Tibial nerve (tissue), 4 donors: ENCODE measurements around the gene NISCH. TPM values are rescaled to one million over a fixed set of nuclear protein-coding genes. Genes with fewer than 3 reads are reported as not detected.

Source experiments
- DNase-seq, 2 donors: peaks; one replicate each; pipeline ENCODE4 v3.0.0-alpha.2; 2019; ENCODE audit warnings: low spot score in 2 of 2
- H3K27ac ChIP-seq, 4 donors: fragments of 200-600 bp; sonication (generic) in 3 of 4; one replicate each; pipeline ENCODE4 v1.5.1; 2017 to 2019; ENCODE audit warnings: mild to moderate bottlenecking in 1 of 4
- H3K27me3 ChIP-seq, 2 donors: fragments of 200-600 bp; sonication (generic) in 1 of 2; one replicate each; pipeline versions ENCODE4 v1.5.1 to v1.6.0; 2017 to 2019
- H3K36me3 ChIP-seq, 3 donors: fragments of 200-600 bp; sonication (generic); one replicate each; pipeline ENCODE4 v1.5.1; 2018 to 2019
- H3K4me1 ChIP-seq, 4 donors: fragments of 200-600 bp; sonication (generic) in 3 of 4; one replicate each; pipeline ENCODE4 v1.5.1; 2017 to 2019
- H3K4me3 ChIP-seq, 4 donors: fragments of 200-600 bp; sonication (generic) in 3 of 4; one replicate each; pipeline ENCODE4 v1.5.1; 2017 to 2019; ENCODE audit warnings: mild to moderate bottlenecking in 1 of 4, moderate library complexity in 1 of 4
- H3K9me3 ChIP-seq, 4 donors: fragments of 200-600 bp; sonication (generic) in 3 of 4; one replicate each; pipeline ENCODE4 v1.5.1; 2017 to 2019
- EP300 ChIP-seq, 2 donors: sonication (generic); formaldehyde crosslinking; IDR thresholded peaks; one replicate each; pipeline ENCODE4 v1.6.1; 2017; ENCODE audit warnings: antibody characterized with exemption in 2 of 2, mild to moderate bottlenecking in 1 of 2
- POLR2A ChIP-seq, 2 donors: fragments of 450-650 bp; IDR thresholded peaks; one replicate each; pipeline ENCODE4 v1.6.1; 2017; ENCODE audit warnings: antibody characterized with exemption in 2 of 2, mild to moderate bottlenecking in 2 of 2, moderate library complexity in 2 of 2
- WGBS, 2 donors: methylation state at CpG; one replicate each; pipeline ENCODE4 v1.1.5; 2018; 5-methylcytosine and 5-hydroxymethylcytosine counted together
- total RNA-seq, 4 donors: library from RNA; depleted of rRNA; stranded (reverse); fragments of >200 nt; gene quantifications; one replicate each; pipeline ENCODE4 v1.1.0, GENCODE V29; 2016
- TF ChIP-seq, protein P1 (sequence below), 5 experiments: fragments of 200-600 bp in 3 of 5; fragments of 450-650 bp in 2 of 5; sonication (generic) in 3 of 5; IDR thresholded peaks; one replicate each; pipeline ENCODE4 v1.5.1; 2016 to 2019; ENCODE audit warnings: antibody characterized with exemption in 5 of 5, mild to moderate bottlenecking in 3 of 5, moderate library complexity in 2 of 5

Gene NISCH
- total RNA-seq, 4 donors from 2014 or later = 192 to 305 (median 232) TPM

DNA sequence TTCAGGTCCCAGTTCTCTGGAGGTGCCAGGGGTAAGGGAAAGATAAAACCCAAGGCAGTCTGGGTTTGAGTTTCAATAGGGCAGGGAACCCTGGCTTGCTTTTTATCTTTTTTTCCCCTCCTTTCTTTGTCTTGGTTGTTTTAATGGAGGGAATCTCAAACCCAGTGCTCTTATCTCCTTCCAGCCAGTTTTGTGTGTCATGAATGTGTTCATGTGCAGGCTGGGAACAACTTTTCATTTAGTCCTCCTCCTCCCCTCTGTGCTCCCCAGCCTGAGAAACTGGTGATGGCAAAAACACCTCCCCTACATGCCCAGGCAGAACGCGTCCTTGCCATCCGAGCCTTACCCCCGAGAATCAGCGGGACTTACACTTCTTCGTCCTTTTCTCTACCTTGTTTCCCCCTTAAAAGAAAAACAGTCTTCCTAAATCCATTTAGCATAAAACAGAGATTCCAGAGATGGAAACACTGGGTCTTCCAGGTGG is 21.4 kb upstream of the NISCH start:
- H3K27ac ChIP-seq = peak overlapping the region in 3 of 4 donors; percentile 69 to 76 (median 74)

DNA sequence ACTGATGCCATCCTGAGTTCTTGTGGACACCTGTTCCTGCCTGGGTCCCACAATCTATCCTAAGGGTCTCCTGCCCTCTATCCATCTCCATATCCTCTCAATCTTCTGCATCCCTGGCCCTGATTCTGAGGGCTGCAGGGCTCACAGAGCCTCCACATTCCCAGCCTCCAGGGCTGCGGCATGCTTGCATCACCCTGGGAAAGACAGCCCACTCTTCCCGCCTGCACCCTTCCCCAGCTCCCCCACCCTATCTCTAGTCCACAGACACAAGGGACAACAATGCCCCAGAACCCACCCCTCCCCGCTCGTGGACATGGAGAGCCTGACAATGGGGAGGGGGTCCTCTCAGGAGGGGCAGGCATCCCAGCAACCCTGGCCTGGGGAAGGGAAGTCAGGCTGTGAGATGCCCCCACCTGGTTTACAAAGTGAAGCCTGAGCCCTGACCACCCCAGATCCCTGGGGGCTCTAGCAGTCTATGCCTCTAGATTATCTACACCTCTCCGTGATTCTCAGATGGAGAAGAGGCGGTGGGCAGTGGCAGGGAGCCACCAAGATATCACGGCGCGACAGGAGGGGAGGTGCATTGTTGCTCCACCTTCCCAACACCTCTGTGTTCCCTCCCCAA is 20.8 kb upstream of the NISCH start:
- Histone ChIP-seq H3K27me3 (no peaks in the 10 kb centered on the region), H3K4me1 (peaks cover 0 to 52% (median 21%) of the 10 kb centered on the region in 4 donors), H3K4me3 (no peak overlapping the region), H3K27ac (peak overlapping the region in 3 of 4 donors; percentile 29 to 76 (median 74)), H3K9me3 (no peaks in the 10 kb centered on the region), H3K36me3 (peaks cover 0 to 19% (median 0%) of the 10 kb centered on the region in 3 donors)
- WGBS, 2 donors = 81 to 86% methylated on average over 7 to 9 of the region's 9 CpGs
- no peak for DNase-seq
- no peak for TF ChIP-seq EP300 (IDR thresholded peaks at IDR 0.05)
- TF ChIP-seq, protein P1, sequence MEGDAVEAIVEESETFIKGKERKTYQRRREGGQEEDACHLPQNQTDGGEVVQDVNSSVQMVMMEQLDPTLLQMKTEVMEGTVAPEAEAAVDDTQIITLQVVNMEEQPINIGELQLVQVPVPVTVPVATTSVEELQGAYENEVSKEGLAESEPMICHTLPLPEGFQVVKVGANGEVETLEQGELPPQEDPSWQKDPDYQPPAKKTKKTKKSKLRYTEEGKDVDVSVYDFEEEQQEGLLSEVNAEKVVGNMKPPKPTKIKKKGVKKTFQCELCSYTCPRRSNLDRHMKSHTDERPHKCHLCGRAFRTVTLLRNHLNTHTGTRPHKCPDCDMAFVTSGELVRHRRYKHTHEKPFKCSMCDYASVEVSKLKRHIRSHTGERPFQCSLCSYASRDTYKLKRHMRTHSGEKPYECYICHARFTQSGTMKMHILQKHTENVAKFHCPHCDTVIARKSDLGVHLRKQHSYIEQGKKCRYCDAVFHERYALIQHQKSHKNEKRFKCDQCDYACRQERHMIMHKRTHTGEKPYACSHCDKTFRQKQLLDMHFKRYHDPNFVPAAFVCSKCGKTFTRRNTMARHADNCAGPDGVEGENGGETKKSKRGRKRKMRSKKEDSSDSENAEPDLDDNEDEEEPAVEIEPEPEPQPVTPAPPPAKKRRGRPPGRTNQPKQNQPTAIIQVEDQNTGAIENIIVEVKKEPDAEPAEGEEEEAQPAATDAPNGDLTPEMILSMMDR (IDR thresholded peaks at IDR 0.05) = no peak
- TF ChIP-seq POLR2A (IDR thresholded peaks at IDR 0.05) = no peak

More for the DNA sequence above, 21.4 kb upstream of the NISCH start:
- H3K27me3 ChIP-seq = no peaks in the 10 kb centered on the region
- TF ChIP-seq, protein P1 (IDR thresholded peaks at IDR 0.05) = no peak
- no peak for TF ChIP-seq EP300 (IDR thresholded peaks at IDR 0.05)
- no peak for TF ChIP-seq POLR2A (IDR thresholded peaks at IDR 0.05)
- H3K4me3 ChIP-seq = no peak overlapping the region
- H3K4me1 ChIP-seq = peaks cover 0 to 56% (median 23%) of the 10 kb centered on the region in 4 donors
- peaks cover 0 to 16% (median 0%) of the 10 kb centered on the region in 3 donors for H3K36me3 ChIP-seq
- H3K9me3 ChIP-seq = no peaks in the 10 kb centered on the region
- WGBS, 2 donors = 83 to 85% methylated on average over 6 of the region's 6 CpGs
- no peak for DNase-seq

DNA sequence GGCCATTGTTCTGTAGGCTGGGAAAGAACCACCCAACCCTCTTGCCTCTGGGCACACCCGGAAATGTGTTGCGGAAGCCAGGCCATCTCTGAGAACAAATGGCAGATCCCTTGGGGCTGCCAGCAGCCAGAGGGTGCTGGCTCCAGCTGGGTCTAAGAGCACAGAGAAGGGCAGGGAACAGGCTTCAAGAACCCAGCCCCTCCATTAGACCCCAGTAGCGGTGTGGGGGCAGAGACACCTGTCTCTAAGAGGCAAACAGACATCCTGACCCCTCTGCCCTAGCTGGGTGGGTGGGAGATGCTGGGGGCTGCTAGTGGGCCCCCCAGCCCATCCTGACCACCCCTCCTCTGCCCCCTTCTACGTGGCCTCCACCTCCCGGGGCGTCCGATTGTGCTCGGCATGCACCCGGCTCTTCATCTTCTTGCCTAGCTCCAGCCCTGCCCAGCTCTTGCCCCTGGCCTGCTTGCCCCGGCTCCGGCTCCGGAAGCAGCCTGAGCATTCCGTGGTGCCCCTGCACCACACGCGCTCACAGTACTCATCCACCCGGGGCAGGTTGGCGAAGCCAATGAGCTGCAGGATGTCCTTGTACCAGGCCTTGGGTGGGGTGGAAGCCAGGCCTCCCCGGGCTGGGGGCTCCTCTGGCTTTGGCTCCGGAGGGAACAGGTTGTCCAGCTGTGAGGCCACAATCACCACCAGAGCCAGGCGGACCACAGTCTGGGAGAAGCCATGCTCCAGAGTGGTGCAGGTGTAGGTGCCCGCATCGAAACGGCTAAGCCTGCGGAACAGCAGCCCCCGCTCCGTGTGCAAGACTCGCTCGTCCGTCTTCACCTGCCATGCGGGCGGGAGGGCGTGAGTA is 19.9 kb upstream of the NISCH start:
- Histone ChIP-seq H3K9me3 (no peaks in the 10 kb centered on the region), H3K27me3 (no peaks in the 10 kb centered on the region), H3K36me3 (peaks cover 0 to 28% (median 0%) of the 10 kb centered on the region in 3 donors), H3K27ac (peak overlapping the region in 3 of 4 donors; percentile 28 to 76 (median 29)), H3K4me3 (no peak overlapping the region), H3K4me1 (peaks cover 0 to 52% (median 21%) of the 10 kb centered on the region in 4 donors)
- 80 to 85% methylated on average over 17 to 27 of the region's 32 CpGs for WGBS, 2 donors
- no peak for TF ChIP-seq EP300 (IDR thresholded peaks at IDR 0.05)
- TF ChIP-seq, protein P1 (IDR thresholded peaks at IDR 0.05) = no peak
- TF ChIP-seq POLR2A (IDR thresholded peaks at IDR 0.05) = no peak
- no peak for DNase-seq

DNA sequence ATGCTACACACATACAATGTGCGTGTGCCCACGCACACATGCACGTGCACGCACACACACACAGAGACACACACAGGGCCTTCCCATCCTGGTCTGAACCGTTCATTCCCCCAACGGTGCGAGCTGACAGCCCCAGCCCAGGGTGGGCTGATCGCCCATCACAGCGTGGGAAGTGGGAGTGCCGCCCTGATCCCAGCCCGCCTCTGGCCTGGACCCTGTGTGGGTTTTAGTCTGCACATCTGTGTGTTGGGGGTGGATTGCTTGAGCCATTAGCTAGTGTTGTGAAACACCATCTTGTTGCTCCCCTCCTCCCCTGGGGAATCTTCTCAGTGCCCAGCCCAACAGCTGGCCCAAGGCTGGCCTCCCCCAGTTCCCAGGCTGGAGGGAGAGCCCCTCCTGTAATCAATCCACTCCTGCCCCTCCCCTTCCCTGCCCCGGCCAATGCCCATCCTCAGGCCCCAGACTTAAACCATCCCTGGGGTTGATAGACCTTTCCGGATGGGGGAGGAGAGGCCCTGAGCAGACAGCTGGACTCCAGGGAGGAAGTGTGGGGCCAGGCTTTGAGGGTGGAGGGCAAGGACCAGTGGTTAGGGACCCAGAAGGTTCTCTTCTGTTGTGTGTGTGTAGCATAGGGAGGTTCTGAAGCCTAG is 18.8 kb upstream of the NISCH start:
- no peak for DNase-seq

More for the DNA sequence above, 18.8 kb upstream of the NISCH start:
- TF ChIP-seq EP300 (IDR thresholded peaks at IDR 0.05) = peak in 1 of 2 donors; percentile 10
- TF ChIP-seq, protein P1 (IDR thresholded peaks at IDR 0.05) = no peak
- Histone ChIP-seq H3K9me3 (no peaks in the 10 kb centered on the region), H3K27me3 (no peaks in the 10 kb centered on the region), H3K36me3 (peaks cover 0 to 35% (median 0%) of the 10 kb centered on the region in 3 donors), H3K4me3 (no peak overlapping the region), H3K4me1 (peaks cover 0 to 56% (median 21%) of the 10 kb centered on the region in 4 donors), H3K27ac (peak overlapping the region in 2 of 4 donors; percentile 18 to 56)
- WGBS, 2 donors = 68 to 69% methylated on average over 7 to 13 of the region's 13 CpGs
